Natural killer cell (primary cell): ENCODE data around the gene STMN3. TPM values are rescaled to one million over a fixed set of nuclear protein-coding genes. Genes with fewer than 3 reads are reported as not detected.

ENCODE experiments used
- ATAC-seq, 3 donors: fragments of 150-1000 bp in 2 of 3; fragments of 200-7000 bp in 1 of 3; cut with Tn5 transposase; 1 replicate in 1 of 3; 2 replicates in 2 of 3; pipeline ENCODE4 v1.10.0; 2021; ENCODE audit warnings: mild to moderate bottlenecking in 2 of 3, moderate library complexity in 2 of 3
- DNase-seq, 2 donors: peaks; one replicate each; pipeline versions ENCODE4 v3.0.0 to v3.0.0-alpha.2; 2013 to 2021; ENCODE audit warnings: mixed read lengths in 1 of 2
- H3K27ac ChIP-seq: one replicate; pipeline ENCODE4 v1.5.1; 2013; ENCODE audit warnings: mild to moderate bottlenecking, low read length
- H3K27me3 ChIP-seq: one replicate; pipeline ENCODE4 v1.6.1; 2013; ENCODE audit warnings: low read length; ENCODE audit not compliant: control insufficient read depth, insufficient read depth
- H3K36me3 ChIP-seq: one replicate; pipeline ENCODE4 v1.6.1; 2013; ENCODE audit warnings: low read length; ENCODE audit not compliant: control insufficient read depth, insufficient read depth
- H3K4me1 ChIP-seq: one replicate; pipeline ENCODE4 v1.6.1; 2013; ENCODE audit warnings: low read length; ENCODE audit not compliant: control insufficient read depth, insufficient read depth
- H3K4me3 ChIP-seq: one replicate; pipeline ENCODE4 v1.5.1; 2013; ENCODE audit warnings: low read length
- H3K9me3 ChIP-seq: one replicate; pipeline ENCODE4 v1.6.1; 2013; ENCODE audit warnings: low read length; ENCODE audit not compliant: control insufficient read depth, insufficient read depth
- H3K27ac Mint-ChIP-seq, 2 donors: one replicate each; pipeline ENCODE4 v1.8.0; 2022; ENCODE audit warnings: mild to moderate bottlenecking in 2 of 2, mixed read lengths in 2 of 2, moderate library complexity in 1 of 2
- H3K27me3 Mint-ChIP-seq, 2 donors: one replicate each; pipeline ENCODE4 v1.8.0; 2022; ENCODE audit warnings: low read depth in 2 of 2, mixed read lengths in 2 of 2
- H3K36me3 Mint-ChIP-seq: one replicate; pipeline ENCODE4 v1.8.0; 2022; ENCODE audit warnings: mixed read lengths
- H3K4me1 Mint-ChIP-seq, 2 donors: one replicate each; pipeline ENCODE4 v1.8.0; 2022; ENCODE audit warnings: mixed read lengths in 2 of 2
- H3K4me3 Mint-ChIP-seq: one replicate; pipeline ENCODE4 v1.8.0; 2022; ENCODE audit warnings: mild to moderate bottlenecking, moderate library complexity, mixed read lengths
- H3K9me3 Mint-ChIP-seq, 2 donors: one replicate each; pipeline ENCODE4 v1.8.0; 2022; ENCODE audit warnings: mixed read lengths in 2 of 2
- CTCF ChIP-seq: fragments of 200-600 bp; IDR thresholded peaks from one replicate; pipeline ENCODE4 v1.8.0; 2022; ENCODE audit warnings: antibody characterized with exemption
- WGBS: methylation state at CpG from one replicate; pipeline ENCODE4 v1.1.7; 2013; ENCODE audit warnings: missing lambda C conversion rate; ENCODE audit not compliant: insufficient coverage; 5-methylcytosine and 5-hydroxymethylcytosine counted together
- intact Hi-C: fragments of 100-400 bp; cut with micrococcal nuclease; formaldehyde crosslinking; loops from one replicate; pipeline ENCODE4 v1.14.2; 2022
- total RNA-seq, 4 donors: library from RNA; stranded (reverse); fragments of 120-200 nt in 1 of 4; gene quantifications; one replicate each; pipeline versions ENCODE4 v1.2.3 to v1.2.4, GENCODE V29; 2013 to 2022

Gene STMN3
- total RNA-seq, 3 donors from 2014 or later (not counting 1 experiment from before 2014, with no cell fraction given), result 6.7 to 12.9 (median 8.3) TPM

- Mint-ChIP-seq H3K4me1 (peaks cover 15 to 20% of the 10 kb centered on the region in 2 donors), H3K9me3 (no peaks in the 10 kb centered on the region), H3K27me3 (no peaks in the 10 kb centered on the region), H3K4me3 (peak overlapping the region; percentile 11), H3K27ac (no peak overlapping the region), H3K36me3 (no peaks in the 10 kb centered on the region)
- ATAC-seq (no peak), DNase-seq (no peak)
- TF ChIP-seq CTCF, result no peak
- intact Hi-C loops, result no loop called here
- H3K27me3 ChIP-seq, result no peaks in the 10 kb centered on the region
- H3K9me3 ChIP-seq, result no peaks in the 10 kb centered on the region
- no peak overlapping the region for H3K27ac ChIP-seq
- H3K4me3 ChIP-seq, result no peak overlapping the region
- H3K4me1 ChIP-seq, result peaks cover 11% of the 10 kb centered on the region
- 96% methylated on average over 11 of the region's 14 CpGs for WGBS
- H3K36me3 ChIP-seq, result peaks cover 16% of the 10 kb centered on the region
Observed at GRCh38 chr20:63622732-63623131, 30.5 kb downstream of the STMN3 start.

DNA sequence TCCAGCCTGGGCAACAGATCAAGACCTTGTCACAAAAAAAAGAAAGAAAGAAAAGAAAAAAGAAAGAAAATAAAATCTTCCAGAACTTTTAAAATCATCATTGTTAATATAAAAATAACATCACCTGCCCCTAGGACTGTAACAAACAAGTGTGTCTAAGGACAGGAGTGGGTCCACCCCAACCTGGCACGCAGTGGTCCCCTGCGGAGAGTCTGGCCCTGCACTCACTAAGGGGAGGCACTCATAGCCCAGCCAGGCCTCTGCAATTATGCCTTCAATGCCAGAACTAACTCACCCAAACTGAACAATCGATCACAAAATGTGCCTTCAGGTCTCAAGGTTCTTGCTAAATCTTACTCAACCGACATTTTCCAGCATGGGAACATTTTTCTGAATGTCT is 31.1 kb downstream of the STMN3 start:
- 95% methylated on average over 4 of the region's 4 CpGs for WGBS
- Mint-ChIP-seq H3K27ac (no peak overlapping the region), H3K9me3 (no peaks in the 10 kb centered on the region), H3K4me1 (peaks cover 15 to 17% of the 10 kb centered on the region in 2 donors), H3K27me3 (no peaks in the 10 kb centered on the region), H3K4me3 (no peak overlapping the region), H3K36me3 (no peaks in the 10 kb centered on the region)
- TF ChIP-seq CTCF, result no peak
- Histone ChIP-seq H3K9me3 (no peaks in the 10 kb centered on the region), H3K27ac (no peak overlapping the region), H3K36me3 (peaks cover 20% of the 10 kb centered on the region), H3K4me3 (no peak overlapping the region), H3K27me3 (no peaks in the 10 kb centered on the region), H3K4me1 (peaks cover 9% of the 10 kb centered on the region)
- DNase-seq, result no peak
- intact Hi-C loops, result no loop called here
- no peak for ATAC-seq

- no peak for TF ChIP-seq CTCF
- H3K9me3 ChIP-seq, result no peaks in the 10 kb centered on the region
- ATAC-seq (no peak), DNase-seq (no peak)
- peaks cover 8% of the 10 kb centered on the region for H3K4me1 ChIP-seq
- peaks cover 29% of the 10 kb centered on the region for H3K36me3 ChIP-seq
- no peak overlapping the region for H3K4me3 ChIP-seq
- intact Hi-C loops, result no loop called here
- H3K4me1 Mint-ChIP-seq, result peaks cover 15 to 17% of the 10 kb centered on the region in 2 donors
- no peaks in the 10 kb centered on the region for H3K9me3 Mint-ChIP-seq
- no peaks in the 10 kb centered on the region for H3K27me3 Mint-ChIP-seq
- H3K4me3 Mint-ChIP-seq, result no peak overlapping the region
- no peak overlapping the region for H3K27ac ChIP-seq
- WGBS, result 95% methylated on average over 8 of the region's 8 CpGs
- no peaks in the 10 kb centered on the region for H3K36me3 Mint-ChIP-seq
- no peak overlapping the region for H3K27ac Mint-ChIP-seq
- no peaks in the 10 kb centered on the region for H3K27me3 ChIP-seq
Observed at GRCh38 chr20:63620991-63621390, 32.2 kb downstream of the STMN3 start.

- no peaks in the 10 kb centered on the region for H3K27me3 ChIP-seq
- H3K4me1 ChIP-seq, result no peaks in the 10 kb centered on the region
- peaks cover 32% of the 10 kb centered on the region for H3K36me3 ChIP-seq
- no peaks in the 10 kb centered on the region for H3K9me3 ChIP-seq
- intact Hi-C loops, result no loop called here
- Mint-ChIP-seq H3K27me3 (no peaks in the 10 kb centered on the region), H3K4me3 (no peak overlapping the region), H3K4me1 (peaks cover 11 to 14% of the 10 kb centered on the region in 2 donors), H3K9me3 (no peaks in the 10 kb centered on the region), H3K27ac (no peak overlapping the region), H3K36me3 (no peaks in the 10 kb centered on the region)
- H3K27ac ChIP-seq, result no peak overlapping the region
- TF ChIP-seq CTCF, result no peak
- ATAC-seq (no peak), DNase-seq (no peak)
- no peak overlapping the region for H3K4me3 ChIP-seq
- WGBS, result 95% methylated on average over 13 of the region's 13 CpGs
Observed at GRCh38 chr20:63619505-63619904, 33.7 kb downstream of the STMN3 start.
